Hepatocyte (in vitro differentiated cells): ENCODE measurements around the gene ERGIC1.

Experiments
- CTCF ChIP-seq: fragments of 200-600 bp; sonication (generic); IDR thresholded peaks from 2 replicates; pipeline ENCODE4 v1.5.1; 2016; ENCODE audit warnings: antibody characterized with exemption, mild to moderate bottlenecking; ENCODE audit not compliant: poor library complexity
- EZH2 ChIP-seq: fragments of 200-600 bp; sonication (generic); IDR thresholded peaks from 2 replicates; pipeline ENCODE4 v1.6.1; 2016; ENCODE audit warnings: antibody characterized with exemption, mild to moderate bottlenecking, borderline replicate concordance
- EZH2phosphoT487 ChIP-seq: fragments of 200-600 bp; sonication (generic); IDR thresholded peaks from one replicate; pipeline ENCODE4 v1.6.1; 2018; ENCODE audit warnings: antibody characterized with exemption, mild to moderate bottlenecking, low read depth, moderate library complexity; ENCODE audit not compliant: unreplicated experiment, severe bottlenecking

- TF ChIP-seq CTCF (no peak), EZH2phosphoT487 (no peak), EZH2 (no peak)
These were observed 60.8 kb downstream of the ERGIC1 start for GRCh38 chr5:172894767-172895388.
